WTC11 (cell line): ENCODE data around the gene CTDSPL2. TPM values are rescaled to one million over a fixed set of nuclear protein-coding genes. Genes with fewer than 3 reads are reported as not detected.

Experiments used
- ATAC-seq: fragments of 200-7000 bp; cut with Tn5 transposase; 2 replicates; pipeline ENCODE4 v1.10.0; 2021; ENCODE audit warnings: mild to moderate bottlenecking, moderate library complexity
- CTCF ChIA-PET: fragments of 300-600 bp; sonication (Branson Sonifier 250); formaldehyde crosslinking; loops from one replicate; lab custom pipeline; 2021; ENCODE audit warnings: antibody characterized with exemption; lab: Charles Lee
- POLR2A ChIA-PET: fragments of 350-600 bp; sonication (Branson Sonifier 250); formaldehyde crosslinking; loops from one replicate; lab custom pipeline; 2021; ENCODE audit warnings: antibody characterized with exemption; lab: Charles Lee
- DNase-seq: peaks from one replicate; pipeline ENCODE4 v3.0.0; 2021; ENCODE audit warnings: low spot score
- H3K27ac Mint-ChIP-seq: 2 replicates; pipeline ENCODE4 v1.8.0; 2021; ENCODE audit warnings: mixed read lengths
- H3K27me3 Mint-ChIP-seq: 2 replicates; pipeline ENCODE4 v1.8.0; 2021; ENCODE audit warnings: low read depth, mild to moderate bottlenecking, moderate library complexity, mixed read lengths
- H3K36me3 Mint-ChIP-seq: 2 replicates; pipeline ENCODE4 v1.8.0; 2021; ENCODE audit warnings: mixed read lengths
- H3K4me1 Mint-ChIP-seq: 2 replicates; pipeline ENCODE4 v1.8.0; 2022; ENCODE audit warnings: mixed read lengths
- H3K4me3 Mint-ChIP-seq: 2 replicates; pipeline ENCODE4 v1.8.0; 2021; ENCODE audit warnings: mild to moderate bottlenecking, moderate library complexity, mixed read lengths
- H3K9me3 Mint-ChIP-seq: 2 replicates; pipeline ENCODE4 v1.8.0; 2021; ENCODE audit warnings: mixed read lengths
- ARID4B ChIP-seq: sonication (generic); formaldehyde crosslinking; IDR thresholded peaks from 2 replicates; pipeline ENCODE4 v1.8.0; 2023; ENCODE audit warnings: missing genetic modification reagents, mild to moderate bottlenecking, borderline replicate concordance
- ATF1 ChIP-seq: sonication (generic); formaldehyde crosslinking; IDR thresholded peaks from 2 replicates; pipeline ENCODE4 v1.8.1; 2023; ENCODE audit warnings: mild to moderate bottlenecking, moderate library complexity, missing genetic modification reagents
- ATF3 ChIP-seq: sonication (generic); formaldehyde crosslinking; conservative IDR thresholded peaks from 2 replicates; pipeline ENCODE4 v1.8.1; 2022; ENCODE audit warnings: mild to moderate bottlenecking, missing genetic modification reagents
- CBFB ChIP-seq: sonication (generic); formaldehyde crosslinking; IDR thresholded peaks from 2 replicates; pipeline ENCODE4 v1.8.1; 2022; ENCODE audit warnings: mild to moderate bottlenecking, low read depth, missing genetic modification reagents
- CREB1 ChIP-seq: sonication (generic); formaldehyde crosslinking; IDR thresholded peaks from 2 replicates; pipeline ENCODE4 v1.8.0; 2023; ENCODE audit warnings: mild to moderate bottlenecking, missing genetic modification reagents
- CREM ChIP-seq: sonication (generic); formaldehyde crosslinking; IDR thresholded peaks from 2 replicates; pipeline ENCODE4 v1.8.1; 2022; ENCODE audit warnings: mild to moderate bottlenecking, missing genetic modification reagents, moderate library complexity
- ESRRA ChIP-seq: sonication (generic); formaldehyde crosslinking; IDR thresholded peaks from 2 replicates; pipeline ENCODE4 v1.8.1; 2022; ENCODE audit warnings: mild to moderate bottlenecking, missing genetic modification reagents, borderline replicate concordance
- FOXP1 ChIP-seq: sonication (generic); formaldehyde crosslinking; IDR thresholded peaks from 2 replicates; pipeline ENCODE4 v1.8.0; 2022; ENCODE audit warnings: missing genetic modification reagents, mild to moderate bottlenecking, moderate library complexity, borderline replicate concordance
- GABPB1 ChIP-seq: sonication (generic); formaldehyde crosslinking; IDR thresholded peaks from 2 replicates; pipeline ENCODE4 v1.8.1; 2023; ENCODE audit warnings: mild to moderate bottlenecking, missing genetic modification reagents
- HMGA2 ChIP-seq: fragments of 250-450 bp; sonication (Bioruptor Pico); IDR thresholded peaks from 2 replicates; pipeline ENCODE4 v1.4.0; 2021; ENCODE audit warnings: mild to moderate bottlenecking, moderate library complexity
- JUN ChIP-seq: sonication (generic); formaldehyde crosslinking; IDR thresholded peaks from 2 replicates; pipeline ENCODE4 v1.8.0; 2023; ENCODE audit warnings: mild to moderate bottlenecking, missing genetic modification reagents
- MLX ChIP-seq: sonication (generic); formaldehyde crosslinking; IDR thresholded peaks from 2 replicates; pipeline ENCODE4 v1.8.1; 2023; ENCODE audit warnings: mild to moderate bottlenecking, missing genetic modification reagents, moderate library complexity
- NR2C2 ChIP-seq: sonication (generic); formaldehyde crosslinking; IDR thresholded peaks from 2 replicates; pipeline ENCODE4 v1.8.0; 2022; ENCODE audit warnings: mild to moderate bottlenecking, missing genetic modification reagents
- OVOL2 ChIP-seq: fragments of 250-450 bp; sonication (Bioruptor Pico); IDR thresholded peaks from 2 replicates; pipeline ENCODE4 v1.9.0; 2021; ENCODE audit warnings: mild to moderate bottlenecking, borderline replicate concordance
- SMAD3 ChIP-seq: sonication (generic); formaldehyde crosslinking; IDR thresholded peaks from 2 replicates; pipeline ENCODE4 v1.8.0; 2022; ENCODE audit warnings: missing genetic modification reagents, mild to moderate bottlenecking, borderline replicate concordance
- STAT6 ChIP-seq: sonication (generic); formaldehyde crosslinking; conservative IDR thresholded peaks from 2 replicates; pipeline ENCODE4 v1.8.1; 2023; ENCODE audit warnings: mild to moderate bottlenecking, low read depth, missing genetic modification reagents, moderate library complexity
- ZBTB43 ChIP-seq: sonication (generic); formaldehyde crosslinking; IDR thresholded peaks from 2 replicates; pipeline ENCODE4 v1.8.1; 2023; ENCODE audit warnings: mild to moderate bottlenecking, missing genetic modification reagents
- ZNF121 ChIP-seq: sonication (generic); formaldehyde crosslinking; IDR thresholded peaks from 2 replicates; pipeline ENCODE4 v1.8.0; 2023; ENCODE audit warnings: missing genetic modification reagents
- ZNF219 ChIP-seq: sonication (generic); formaldehyde crosslinking; IDR thresholded peaks from 2 replicates; pipeline ENCODE4 v1.8.0; 2023; ENCODE audit warnings: missing genetic modification reagents, mild to moderate bottlenecking, borderline replicate concordance
- ZNF396 ChIP-seq: fragments of 250-450 bp; sonication (Bioruptor Pico); IDR thresholded peaks from 2 replicates; pipeline ENCODE4 v1.8.0; 2021; ENCODE audit warnings: mild to moderate bottlenecking, moderate library complexity, borderline replicate concordance
- total RNA-seq: library from RNA; stranded (reverse); gene quantifications from 3 replicates; pipeline ENCODE4 v1.2.3, GENCODE V29; 2021

Gene CTDSPL2
- total RNA-seq, 1 experiment from 2014 or later = 65.2 TPM

- no peak overlapping the region for H3K4me3 Mint-ChIP-seq
- H3K4me1 Mint-ChIP-seq = no peaks in the 10 kb centered on the region
- H3K27ac Mint-ChIP-seq = no peak overlapping the region
- H3K36me3 Mint-ChIP-seq = no peaks in the 10 kb centered on the region; the same call in 1 of the 2 replicates
- POLR2A ChIA-PET = no interaction called here
- no peak for TF ChIP-seq ZNF219 (CRISPR knock-in tag)
- no peak for TF ChIP-seq NR2C2
- TF ChIP-seq HMGA2 (CRISPR knock-in tag) = no peak
- TF ChIP-seq ZNF396 = no peak
- TF ChIP-seq CREM (CRISPR knock-in tag) = no peak
- TF ChIP-seq OVOL2 = no peak
- no peak for TF ChIP-seq ATF1 (CRISPR knock-in tag)
- TF ChIP-seq ATF3 (CRISPR knock-in tag) = no peak
- no peak for TF ChIP-seq GABPB1 (CRISPR knock-in tag)
- TF ChIP-seq CREB1 (CRISPR knock-in tag) = no peak
- no peak for TF ChIP-seq MLX (CRISPR knock-in tag)
- TF ChIP-seq JUN (CRISPR knock-in tag) = no peak
- no peak for TF ChIP-seq SMAD3 (CRISPR knock-in tag)
- TF ChIP-seq CBFB (CRISPR knock-in tag) = no peak
- no peak for TF ChIP-seq FOXP1 (CRISPR knock-in tag)
- no peak for TF ChIP-seq ARID4B (CRISPR knock-in tag)
- TF ChIP-seq STAT6 (CRISPR knock-in tag) = no peak
- no peak for TF ChIP-seq ESRRA (CRISPR knock-in tag)
- no peak for ATAC-seq
- no peaks in the 10 kb centered on the region for H3K27me3 Mint-ChIP-seq
- DNase-seq = no peak
- CTCF ChIA-PET = interaction anchor here (1.3 kb wide), 1 partner anchor 11 kb away, joined by 4 read pairs; no protein-coding TSS in a partner anchor
- H3K9me3 Mint-ChIP-seq = no peaks in the 10 kb centered on the region
Observed at GRCh38 chr15:44381236-44381635, 46.2 kb upstream of the CTDSPL2 start.

- TF ChIP-seq ZBTB43 (CRISPR knock-in tag) (no peak), ZNF121 (CRISPR knock-in tag) (peak; percentile 86)
- no peaks in the 10 kb centered on the region; the same call in 1 of the 2 replicates for H3K36me3 Mint-ChIP-seq
- H3K4me3 Mint-ChIP-seq = no peak overlapping the region
- DNase-seq (no peak), ATAC-seq (no peak)
- POLR2A ChIA-PET = interaction anchor here (0.7 kb wide), 1 partner anchor 13 kb away, joined by 3 read pairs; no protein-coding TSS in a partner anchor
- no peaks in the 10 kb centered on the region for H3K4me1 Mint-ChIP-seq
- H3K9me3 Mint-ChIP-seq = no peaks in the 10 kb centered on the region
- CTCF ChIA-PET = interaction anchor here (1.2 to 1.9 kb wide), 2 partner anchors 15 to 41 kb away, joined by 4 to 6 read pairs; no protein-coding TSS in a partner anchor
- no peaks in the 10 kb centered on the region for H3K27me3 Mint-ChIP-seq
- H3K27ac Mint-ChIP-seq = no peak overlapping the region
Observed at GRCh38 chr15:44385344-44385942, 42.0 kb upstream of the CTDSPL2 start.
